ENCODE results near the gene CIT.

DNA sequence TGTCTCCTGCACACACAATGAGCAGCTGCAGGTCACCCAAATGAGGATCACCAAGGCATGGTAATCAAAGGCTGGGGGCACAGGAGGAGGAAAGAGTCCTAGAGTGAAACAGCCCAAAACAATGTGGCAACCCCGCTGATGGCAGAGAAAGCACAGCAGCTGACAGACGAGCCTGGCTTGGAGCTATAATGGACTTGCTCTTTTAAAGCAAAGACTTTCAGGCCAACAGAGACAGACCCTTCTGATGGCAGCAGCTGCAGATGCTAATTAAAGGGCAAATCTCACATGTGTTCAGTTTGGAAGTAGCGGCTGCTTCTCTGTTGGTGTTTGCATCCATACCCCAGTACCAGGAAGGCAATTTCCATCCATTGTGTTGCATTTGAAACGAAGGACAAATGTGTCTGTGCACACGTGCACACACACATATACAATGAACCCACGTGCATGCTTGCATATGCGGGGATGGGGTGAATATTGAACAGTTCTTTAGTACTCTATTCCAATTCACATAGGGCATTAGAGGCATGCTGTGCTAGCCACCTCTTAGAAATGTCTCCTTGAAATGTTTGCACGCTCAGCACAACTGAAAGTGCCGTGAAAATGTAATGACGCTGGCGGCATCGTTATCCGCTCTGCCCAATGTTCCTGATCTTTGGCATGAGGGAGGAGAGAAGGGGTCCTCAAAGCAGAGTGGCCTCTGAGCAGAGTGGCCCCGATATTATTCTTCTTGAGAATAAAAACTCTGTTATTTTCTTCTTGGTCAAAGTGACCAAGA lies 38.1 kb downstream of the CIT start:
- no peak for TF ChIP-seq POLR2A (IDR thresholded peaks at IDR 0.05; ENCODE audit: low read depth, low read length)
- TF ChIP-seq POLR2AphosphoS5 (IDR thresholded peaks at IDR 0.05; ENCODE audit: low read depth, low read length): no peak

Measured in GM12891 (cell line).